8988T (cell line): ENCODE data around the gene MDM4.

ENCODE experiments used
- DNase-seq: peaks from one replicate; pipeline ENCODE4 v3.0.0; 2011

MDM4 gene

GRCh38 chr1:204581759-204582158 is 65.6 kb downstream of the MDM4 start:
- DNase-seq = no peak

- DNase-seq = no peak
Observed at GRCh38 chr1:204583909-204584632, 67.9 kb downstream of the MDM4 start.

GRCh38 chr1:204584699-204585372 is 68.6 kb downstream of the MDM4 start:
- no peak for DNase-seq

GRCh38 chr1:204587621-204588020 is 71.4 kb downstream of the MDM4 start:
- DNase-seq = no peak

GRCh38 chr1:204588826-204589225 is 72.6 kb downstream of the MDM4 start:
- no peak for DNase-seq

GRCh38 chr1:204589409-204590038 is 73.3 kb downstream of the MDM4 start:
- no peak for DNase-seq

- no peak for DNase-seq
Observed at GRCh38 chr1:204591473-204592090, 75.4 kb downstream of the MDM4 start.

- no peak for DNase-seq
Observed at GRCh38 chr1:204592246-204592948, 76.2 kb downstream of the MDM4 start.

- DNase-seq = no peak
Observed at GRCh38 chr1:204598319-204598969, 82.2 kb downstream of the MDM4 start.

- DNase-seq = no peak
Observed at GRCh38 chr1:204599098-204599497, 82.9 kb downstream of the MDM4 start.

- no peak for DNase-seq
Observed at GRCh38 chr1:204599596-204599995, 83.4 kb downstream of the MDM4 start.

GRCh38 chr1:204600203-204600602 is 84.0 kb downstream of the MDM4 start:
- no peak for DNase-seq

- DNase-seq = no peak
Observed at GRCh38 chr1:204600968-204601367, 84.8 kb downstream of the MDM4 start.

GRCh38 chr1:204602111-204602579 is 85.9 kb downstream of the MDM4 start:
- DNase-seq = no peak

- no peak for DNase-seq
Observed at GRCh38 chr1:204602871-204603542, 86.8 kb downstream of the MDM4 start.

GRCh38 chr1:204605791-204606190 is 89.6 kb downstream of the MDM4 start:
- DNase-seq = no peak
